Measurements from ENCODE around the gene PPP1R12A.
"Not testable (repeated sequence)": the region's sequence is repeated elsewhere in the genome, so short reads cannot be mapped to it uniquely, and the experiment has no call there.

Gene PPP1R12A

GRCh38 chr12:79842630-79843029 lies 92.3 kb downstream of the PPP1R12A start:
- DNase-seq (ENCODE audit: low spot score): no peak

- no peak for DNase-seq (ENCODE audit: low spot score)
Measured at GRCh38 chr12:79841878-79842265, 93.0 kb downstream of the PPP1R12A start.

DNA sequence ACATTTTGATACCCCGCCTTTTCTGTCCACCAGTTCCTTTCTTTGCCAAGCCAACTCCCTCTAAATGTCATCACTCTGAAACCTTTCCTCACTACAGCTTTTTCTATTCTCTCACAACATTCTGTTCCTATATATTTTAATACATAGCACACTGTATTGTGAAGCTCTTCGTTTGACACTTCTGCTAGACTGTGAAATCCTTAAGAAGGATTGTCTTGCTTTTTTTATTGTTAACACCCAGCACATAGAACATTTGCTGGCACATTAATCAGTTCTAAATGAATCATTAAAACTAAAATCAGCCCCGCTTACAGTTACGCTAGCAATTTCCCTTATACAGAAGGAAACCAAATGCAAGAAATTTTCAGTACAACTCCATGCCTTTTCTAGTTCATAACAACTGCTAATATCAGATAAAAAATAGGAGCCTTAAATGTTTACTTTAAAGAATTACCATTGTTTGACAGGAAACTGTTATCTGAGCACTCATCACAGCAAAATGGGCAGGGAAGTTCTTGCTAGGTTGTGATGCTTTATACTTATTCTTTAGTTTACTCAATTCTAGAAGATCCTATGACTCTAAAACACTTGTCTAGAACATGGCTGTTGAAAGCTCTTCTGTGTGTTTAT lies 93.5 kb downstream of the PPP1R12A start:
- DNase-seq (ENCODE audit: low spot score): no peak

DNA sequence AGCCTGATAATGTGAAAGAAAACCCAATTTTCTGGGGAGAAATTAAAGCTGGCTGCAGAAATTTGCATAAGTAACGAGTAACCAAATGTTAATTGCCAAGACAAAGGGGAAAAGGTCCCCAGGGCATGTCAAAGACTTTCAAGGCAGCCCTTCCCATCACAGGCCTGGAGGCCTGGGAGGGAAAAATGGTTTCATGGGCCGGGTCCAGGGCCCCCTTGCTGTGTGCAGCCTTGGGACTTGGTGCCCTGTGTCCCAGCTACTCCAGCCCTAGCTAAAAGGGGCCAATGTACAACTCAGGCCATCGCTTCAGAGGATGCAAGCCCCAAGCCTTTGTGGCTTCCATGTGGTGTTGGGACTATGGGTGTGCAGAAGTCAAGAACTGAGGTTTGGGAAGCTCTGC lies 96.5 kb downstream of the PPP1R12A start:
- DNase-seq (ENCODE audit: low spot score): no peak

- no peak for DNase-seq (ENCODE audit: low spot score)
Measured at GRCh38 chr12:79837575-79837974, 97.3 kb downstream of the PPP1R12A start.

DNA sequence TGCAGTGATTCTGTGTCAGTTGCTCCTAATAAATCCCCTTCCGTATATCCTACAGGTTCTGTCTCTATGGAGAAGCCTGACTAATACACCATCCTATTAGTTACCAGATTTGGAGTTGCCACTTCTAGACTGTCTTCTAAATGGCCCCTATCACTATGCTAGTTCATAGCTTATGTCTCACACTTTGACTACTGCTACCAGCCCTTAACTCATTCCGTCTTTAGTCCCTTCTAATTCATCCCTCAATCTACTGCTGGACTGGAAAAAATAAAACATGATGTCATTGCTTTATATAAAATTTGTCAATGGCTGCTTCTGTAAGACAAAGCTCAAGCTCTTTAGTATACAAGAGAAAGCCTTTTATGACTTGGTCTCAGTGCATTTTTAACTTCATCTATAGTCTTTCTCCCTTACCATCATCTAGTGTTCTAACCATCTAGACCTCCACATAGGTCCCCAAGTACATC lies 99.5 kb downstream of the PPP1R12A start:
- DNase-seq (ENCODE audit: low spot score): no peak

DNA sequence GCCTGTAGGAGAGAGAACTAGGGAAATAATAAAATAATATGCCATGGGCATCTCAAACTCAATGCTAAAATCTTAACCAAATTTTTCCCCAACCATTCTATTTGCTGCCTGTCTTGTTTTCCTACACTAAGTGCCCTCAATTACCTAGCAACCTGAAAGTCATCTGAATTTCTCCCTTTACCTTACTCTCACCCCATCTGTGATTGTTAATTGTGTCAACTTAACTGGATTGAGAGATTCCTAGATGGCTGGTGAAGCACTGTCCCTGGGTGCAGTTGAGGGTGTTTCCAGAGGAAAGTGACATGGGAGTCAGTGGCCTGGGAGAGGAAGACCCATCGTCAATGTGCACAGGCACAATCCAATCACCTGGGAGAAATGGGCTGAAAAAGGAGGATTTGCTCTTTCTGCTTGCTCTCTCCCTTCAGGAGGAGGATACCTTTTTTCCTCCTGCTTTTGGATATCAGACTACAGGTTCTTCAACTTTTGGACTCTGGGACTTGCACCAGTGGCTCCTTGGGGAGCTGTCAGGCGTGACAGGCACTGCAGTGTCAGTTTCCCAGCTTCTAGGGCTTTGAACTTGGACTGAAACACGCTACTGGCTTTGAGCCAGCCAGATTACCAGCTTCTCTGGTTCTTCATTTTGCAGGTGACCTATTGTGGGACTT lies 100.1 kb downstream of the PPP1R12A start:
- DNase-seq (ENCODE audit: low spot score): no peak

DNA sequence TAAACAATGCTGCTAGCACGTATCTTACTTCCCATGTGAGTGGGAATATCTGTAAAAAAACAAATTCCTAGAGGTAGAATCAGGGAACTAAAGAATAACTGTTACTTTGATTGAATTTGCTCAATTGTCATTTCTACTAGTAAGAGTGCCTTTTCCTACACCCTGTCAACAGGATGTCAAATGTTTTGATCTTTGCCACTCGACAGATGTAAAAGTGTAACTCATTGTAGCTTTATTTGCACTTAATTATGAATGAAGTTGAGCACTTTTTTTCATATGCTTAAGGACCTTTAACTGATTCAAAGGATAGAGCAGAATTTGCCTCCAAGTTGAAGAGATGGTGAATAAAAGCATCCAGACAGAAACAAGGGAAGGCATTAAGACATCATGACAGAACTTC lies 104.5 kb downstream of the PPP1R12A start:
- DNase-seq (ENCODE audit: low spot score): no peak

- no peak for DNase-seq (ENCODE audit: low spot score)
Measured at GRCh38 chr12:79828924-79829323, 106.0 kb downstream of the PPP1R12A start.

DNA sequence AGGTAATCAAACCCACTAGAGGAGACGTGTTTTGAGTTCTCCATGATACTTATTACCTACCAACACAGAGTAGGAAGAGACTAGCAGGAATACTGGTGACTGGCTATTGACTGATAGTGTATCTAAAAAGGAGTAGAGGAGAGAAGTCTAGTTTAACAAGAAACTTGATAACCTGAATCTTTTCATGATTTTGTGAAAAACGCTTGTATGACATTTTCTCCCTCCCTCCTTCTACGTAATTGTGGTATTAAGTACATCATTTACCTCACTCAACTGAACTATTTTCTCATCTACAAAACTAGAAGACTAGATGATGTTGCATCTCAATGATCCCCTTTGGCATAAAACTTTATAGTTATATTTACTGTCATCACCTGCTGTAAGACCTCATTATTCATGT lies 107.4 kb downstream of the PPP1R12A start:
- no peak for DNase-seq (ENCODE audit: low spot score)

DNA sequence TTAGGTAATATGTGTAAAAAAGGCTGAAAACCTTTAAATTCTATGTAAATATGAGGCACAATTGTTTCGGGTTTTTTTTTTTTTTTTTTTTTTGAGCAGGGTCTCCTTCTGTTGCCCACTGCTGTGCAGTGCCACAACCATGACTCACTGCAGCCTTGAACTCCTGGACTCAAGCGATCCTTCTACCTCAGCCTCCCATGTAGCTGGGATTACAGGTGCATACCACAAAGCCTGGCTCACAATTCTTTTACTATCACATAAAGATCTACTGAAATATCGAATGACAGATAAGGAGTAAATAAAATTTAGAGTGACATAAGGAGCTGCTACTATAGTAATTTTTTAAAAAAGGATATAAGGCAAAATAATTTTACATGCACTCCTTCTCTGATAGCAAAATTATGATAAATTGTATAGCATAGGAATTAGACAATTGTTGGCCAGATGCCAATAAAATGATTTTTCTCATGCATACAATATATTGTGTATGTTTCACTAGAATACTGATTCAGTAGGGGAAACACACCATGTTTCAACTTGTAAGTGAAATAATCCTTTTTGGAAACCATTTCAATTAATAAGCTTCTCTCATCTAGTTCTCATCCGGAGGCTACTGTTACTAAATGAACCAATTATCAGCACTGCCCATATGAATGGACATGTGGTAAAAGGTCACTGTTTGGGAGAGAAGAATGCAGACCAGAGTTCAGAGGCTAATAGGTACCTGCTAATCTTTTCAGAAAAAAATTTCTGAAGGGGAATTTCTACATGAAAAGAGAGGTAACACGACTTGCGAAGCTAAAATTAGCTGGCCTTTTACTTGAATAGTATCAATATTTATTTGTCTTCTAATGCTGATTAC lies 108.4 kb downstream of the PPP1R12A start:
- DNase-seq (ENCODE audit: low spot score): no peak

- no peak for DNase-seq (ENCODE audit: low spot score)
Measured at GRCh38 chr12:79822475-79822874, 112.4 kb downstream of the PPP1R12A start.

GRCh38 chr12:79818856-79819255 lies 116.0 kb downstream of the PPP1R12A start:
- DNase-seq (ENCODE audit: low spot score): no peak

- not testable (repeated sequence) for DNase-seq (ENCODE audit: low spot score)
Measured at GRCh38 chr12:79784366-79785065, 150.4 kb downstream of the PPP1R12A start.

DNA sequence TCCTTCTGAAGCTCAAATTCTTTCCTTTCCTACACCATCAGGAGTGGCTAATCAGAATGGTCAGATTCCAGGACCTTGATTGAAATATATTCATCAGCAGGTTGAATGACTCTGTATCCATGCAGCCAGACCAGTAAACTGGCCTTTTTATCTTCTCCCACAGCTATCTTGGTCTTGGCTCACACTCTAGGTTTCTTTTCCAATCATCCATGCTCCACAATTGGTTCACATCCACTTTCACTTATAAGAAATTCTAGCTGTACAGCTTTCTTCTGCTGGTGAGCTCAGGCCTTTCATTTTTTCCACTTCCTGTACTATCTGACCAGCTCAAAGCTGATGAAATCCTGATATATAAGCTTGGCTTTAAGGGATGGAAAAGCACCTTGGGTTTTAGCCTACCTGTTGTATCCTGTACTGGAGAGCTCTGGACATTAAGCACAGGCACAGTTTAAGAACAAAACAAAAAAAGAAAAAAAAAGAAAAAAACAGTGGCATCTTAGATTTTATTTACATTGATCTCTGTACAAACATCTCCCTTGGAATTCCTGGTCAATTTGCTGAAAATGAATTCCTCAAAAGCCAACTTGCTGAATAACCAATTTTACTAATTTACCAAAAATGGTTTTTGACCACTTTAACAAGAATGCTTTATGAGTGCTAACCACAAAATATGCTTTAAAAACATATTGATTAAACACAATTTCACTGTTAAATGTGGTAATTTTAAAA lies 152.6 kb downstream of the PPP1R12A start:
- no peak for DNase-seq (ENCODE audit: low spot score)

DNA sequence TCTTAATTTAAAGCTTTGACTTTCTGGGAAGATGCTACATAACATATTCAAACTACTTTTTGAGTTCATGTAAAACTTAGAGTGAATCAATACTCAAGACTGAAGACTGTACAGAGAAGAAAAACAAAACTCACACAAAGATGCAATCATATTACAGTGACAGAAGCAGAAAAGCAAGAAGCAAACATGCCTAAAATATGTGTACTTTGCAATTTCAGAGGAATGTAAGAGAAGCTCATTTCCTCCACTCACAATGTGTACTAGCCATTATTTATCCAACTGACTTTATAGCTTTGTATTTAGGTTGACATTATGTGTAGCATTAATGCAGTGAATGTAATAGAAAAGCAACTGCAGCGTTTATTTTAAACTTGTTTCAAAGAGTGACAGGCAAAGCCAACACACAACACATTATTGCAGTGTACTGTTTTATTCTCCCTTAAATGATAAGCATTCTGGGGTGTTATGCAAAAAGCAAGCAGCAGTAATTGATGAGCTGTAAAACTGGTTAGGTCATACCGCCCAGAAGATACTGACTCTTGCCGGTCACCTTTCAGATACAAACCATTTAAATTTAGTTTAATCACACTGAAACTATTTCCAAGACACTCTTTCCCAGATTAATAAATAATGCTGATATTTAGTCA lies 156.0 kb downstream of the PPP1R12A start:
- no peak for DNase-seq (ENCODE audit: low spot score)

GRCh38 chr12:79776111-79776510 lies 158.8 kb downstream of the PPP1R12A start:
- DNase-seq (ENCODE audit: low spot score): no peak

DNA sequence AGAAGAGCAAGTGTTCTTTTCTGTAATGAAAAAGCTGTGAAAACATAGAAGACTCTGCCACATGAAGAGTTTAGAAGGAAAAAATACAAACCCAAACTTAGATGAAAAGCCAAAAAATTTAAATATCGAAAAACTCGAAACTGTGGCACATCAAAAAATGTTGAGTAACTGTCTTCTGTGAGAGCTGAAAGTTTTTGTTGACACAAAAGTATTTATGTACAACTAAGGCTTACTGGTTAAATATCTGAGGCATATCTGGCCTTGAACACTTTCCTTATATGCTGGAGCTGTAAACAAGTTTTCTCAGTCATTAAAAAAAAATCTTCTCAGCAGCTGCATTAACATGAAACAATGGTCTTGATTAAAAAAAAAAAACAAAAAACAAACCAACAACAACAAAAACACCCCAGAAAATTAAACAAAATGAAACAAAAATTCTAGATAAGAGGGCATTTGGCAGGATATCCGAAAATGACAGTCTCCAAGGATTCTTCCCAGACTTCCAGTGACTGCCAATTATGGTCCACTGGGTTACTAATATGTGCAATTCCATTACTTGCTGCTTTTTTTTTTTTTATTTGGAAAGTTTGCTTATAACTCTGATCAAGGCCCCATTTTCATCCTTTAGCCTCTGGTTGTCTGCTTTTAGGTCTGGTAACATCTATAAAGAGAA lies 159.4 kb downstream of the PPP1R12A start:
- DNase-seq (ENCODE audit: low spot score): no peak

- no peak for DNase-seq (ENCODE audit: low spot score)
Measured at GRCh38 chr12:79773896-79774295, 161.0 kb downstream of the PPP1R12A start.

DNA sequence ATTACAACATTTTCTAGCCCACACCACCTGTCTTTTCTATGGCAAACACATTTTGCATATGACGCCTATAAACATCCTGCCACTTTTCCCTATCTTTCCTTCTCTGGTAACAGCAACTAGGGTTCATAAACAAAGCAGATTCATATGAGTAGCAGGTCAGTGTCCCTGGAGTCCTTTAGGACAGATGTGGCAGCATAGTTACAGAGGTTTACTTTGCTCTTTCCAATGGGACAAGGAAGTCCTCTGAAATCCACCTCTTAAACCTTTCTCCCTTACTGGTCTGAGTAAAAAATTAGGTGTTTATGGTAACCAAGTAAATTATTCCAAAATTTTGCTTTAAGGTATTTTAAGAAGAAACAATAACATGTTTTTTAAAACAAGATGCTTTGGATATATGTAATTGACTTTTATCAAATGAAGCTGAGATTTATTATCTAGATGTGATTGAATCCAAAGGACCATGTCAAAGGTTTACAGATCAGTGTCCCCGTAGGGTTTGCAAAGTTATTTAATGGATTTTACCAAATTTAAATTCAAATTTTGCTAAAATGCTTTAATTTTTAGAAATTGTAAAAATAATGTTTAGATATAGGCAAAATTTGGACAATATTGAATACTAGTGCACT lies 164.9 kb downstream of the PPP1R12A start:
- DNase-seq (ENCODE audit: low spot score): no peak

All from SK-N-DZ (cell line).